ENCODE data around the gene MAP7D2. TPM values are rescaled to one million over a fixed set of nuclear protein-coding genes. Genes with fewer than 3 reads are reported as not detected.

Gene MAP7D2
- total and polyA plus RNA-seq, 2 of the 13 experiments (the other 11 are each of a cell fraction or from before 2014, with no cell fraction given): 9.6 to 10.5 TPM

DNA sequence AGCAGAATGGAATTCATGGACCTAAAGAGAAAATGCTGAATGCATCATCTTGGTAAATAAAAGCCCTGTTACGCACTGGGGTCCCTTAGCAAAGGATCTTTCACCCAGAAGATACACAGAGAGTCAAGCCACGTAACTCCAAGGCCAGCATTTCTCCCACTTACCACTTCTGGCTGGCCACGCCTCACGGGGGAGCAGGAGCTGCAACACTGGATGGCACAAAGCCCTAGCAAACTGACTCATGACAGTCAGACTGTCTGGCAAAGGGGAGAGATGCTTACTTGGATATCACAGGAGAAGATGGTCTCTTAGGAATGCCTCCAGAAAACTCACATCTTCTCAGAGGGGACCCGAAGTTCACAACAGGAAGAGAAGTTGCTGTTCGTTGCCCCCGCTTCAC, 74.5 kb downstream of the MAP7D2 start (continued):
- no peak for TF ChIP-seq ZNF766 (CRISPR knock-in tag; IDR thresholded peaks at IDR 0.05; ENCODE audit: borderline replicate concordance)
- no peak for TF ChIP-seq NCOR1 (IDR thresholded peaks at IDR 0.05; ENCODE audit: borderline replicate concordance, low read length)

DNA sequence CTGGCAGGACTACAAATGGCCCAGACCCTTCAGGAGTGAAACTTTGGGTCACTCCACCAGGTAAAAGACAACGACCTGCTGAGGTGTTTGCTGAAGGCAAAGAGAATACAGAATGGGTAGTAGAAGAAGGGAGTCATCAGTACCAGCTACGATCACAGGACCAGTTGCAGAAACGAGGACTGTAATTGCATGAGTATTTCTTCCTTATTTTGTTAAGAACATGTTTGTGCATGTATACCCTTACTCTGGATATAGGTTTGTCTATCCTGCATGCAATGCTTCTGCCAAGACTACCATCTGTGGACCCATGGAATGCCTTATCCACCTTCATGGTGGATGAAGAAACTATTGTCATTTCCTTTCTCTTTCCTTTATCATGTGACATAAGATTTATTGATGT, 77.7 kb downstream of the MAP7D2 start:
- no peak overlapping the region for H3K9ac ChIP-seq (ENCODE audit: insufficient read depth, low read depth, low read length)
- H3K36me3 ChIP-seq (replicated peaks in 1 of 2; ENCODE audit: control insufficient read depth in 1 of 2, insufficient read depth in 2 of 2, low read length in 2 of 2): peaks cover 0 to 1% of the 10 kb centered on the region in 2 experiments; a peak in 1 of 5 replicates
- H3K4me2 ChIP-seq (ENCODE audit: low read depth, low read length): no peak overlapping the region
- no peak overlapping the region for H3K27ac ChIP-seq (ENCODE audit: extremely low read length, insufficient read depth, low read length)
- TF ChIP-seq SNAPC2 (CRISPR knock-in tag; IDR thresholded peaks at IDR 0.05) (no peak), ZNF839 (CRISPR knock-in tag; IDR thresholded peaks at IDR 0.05; ENCODE audit: borderline replicate concordance) (no peak), CENPX (CRISPR knock-in tag; IDR thresholded peaks at IDR 0.05) (no peak)
- H3K79me2 ChIP-seq (ENCODE audit: insufficient read depth, low read length): no peaks in the 10 kb centered on the region
- intact Hi-C loops (cut with micrococcal nuclease; ENCODE audit: unreplicated experiment) (no loop called here), in situ Hi-C loops (cut with HindIII; ENCODE audit: extremely low pct_ligation_motif_present, low pct_unique_long_range_greater_than_20kb) (no loop called here)
- no peaks in the 10 kb centered on the region for H4K20me1 ChIP-seq (ENCODE audit: insufficient read depth, low read length)
- ATAC-seq (no peak), FAIRE-seq (no peak), DNase-seq (ENCODE audit: low spot score) (no peak)
- POLR2A ChIA-PET: no interaction called here
- no peak overlapping the region for H3K4me3 ChIP-seq (replicated peaks in 1 of 3; ENCODE audit: insufficient read depth in 1 of 3, low read depth in 2 of 3, low read length in 3 of 3)
- 100% methylated on average over 1 of the region's 3 CpGs for WGBS (ENCODE audit: low lambda C conversion rate)
- H3K9me3 ChIP-seq (ENCODE audit: low read length): no peaks in the 10 kb centered on the region
- no peaks in the 10 kb centered on the region for H3K27me3 ChIP-seq (ENCODE audit: control insufficient read depth in 1 of 2, insufficient read depth in 2 of 2, low read length in 2 of 2)
- no peak overlapping the region for H2AFZ ChIP-seq (ENCODE audit: low read length)
- BruUV-seq (replicated peaks): no TSS peak
- H3K4me1 ChIP-seq (ENCODE audit: insufficient read depth, low read length): no peaks in the 10 kb centered on the region
- CTCF ChIA-PET (ENCODE audit: low intra/inter-chr PET ratio, low total read pairs): no interaction called here

DNA sequence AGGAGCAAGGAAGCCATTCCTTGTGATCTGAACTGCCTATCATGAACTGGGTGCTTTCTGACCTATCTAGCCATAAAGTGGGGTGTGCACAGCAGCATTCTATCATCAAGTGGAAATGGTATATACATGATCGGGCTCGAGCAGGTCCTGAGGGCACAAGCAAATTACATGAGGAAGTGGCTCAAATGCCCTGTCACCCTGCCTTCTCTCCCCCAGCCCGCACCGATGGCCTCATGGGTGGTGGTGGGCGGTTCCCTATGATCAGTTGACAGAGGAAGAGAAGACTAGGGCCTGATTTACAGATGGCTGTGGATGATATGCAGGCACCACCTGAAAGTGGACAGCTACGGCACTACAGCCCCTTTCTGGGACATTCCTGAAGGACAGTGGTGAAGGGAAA, 79.5 kb downstream of the MAP7D2 start:
- H3K4me2 ChIP-seq (ENCODE audit: low read depth, low read length): no peak overlapping the region
- H3K79me2 ChIP-seq (ENCODE audit: insufficient read depth, low read length): no peaks in the 10 kb centered on the region
- DNase-seq (ENCODE audit: low spot score): no peak
- H3K36me3 ChIP-seq (replicated peaks in 1 of 2; ENCODE audit: control insufficient read depth in 1 of 2, insufficient read depth in 2 of 2, low read length in 2 of 2): peaks cover 0 to 1% of the 10 kb centered on the region in 2 experiments; a peak in 1 of 5 replicates
- BruUV-seq (replicated peaks): no TSS peak
- no peaks in the 10 kb centered on the region for H4K20me1 ChIP-seq (ENCODE audit: insufficient read depth, low read length)
- H3K27me3 ChIP-seq (ENCODE audit: control insufficient read depth in 1 of 2, insufficient read depth in 2 of 2, low read length in 2 of 2): no peaks in the 10 kb centered on the region
- no peak overlapping the region for H3K27ac ChIP-seq (ENCODE audit: extremely low read length, insufficient read depth, low read length)
- POLR2A ChIA-PET: no interaction called here
- no peak for FAIRE-seq
- CTCF ChIA-PET (ENCODE audit: low intra/inter-chr PET ratio, low total read pairs): no interaction called here
- no peak overlapping the region for H3K9ac ChIP-seq (ENCODE audit: insufficient read depth, low read depth, low read length)
- intact Hi-C loops (cut with micrococcal nuclease; ENCODE audit: unreplicated experiment): no loop called here
- no peak overlapping the region for H2AFZ ChIP-seq (ENCODE audit: low read length)
- no peaks in the 10 kb centered on the region for H3K9me3 ChIP-seq (ENCODE audit: low read length)
- in situ Hi-C loops (cut with HindIII; ENCODE audit: extremely low pct_ligation_motif_present, low pct_unique_long_range_greater_than_20kb): no loop called here
- no peak for ATAC-seq
- no peaks in the 10 kb centered on the region for H3K4me1 ChIP-seq (ENCODE audit: insufficient read depth, low read length)
- 93% methylated on average over 5 of the region's 6 CpGs for WGBS (ENCODE audit: low lambda C conversion rate)
- no peak overlapping the region for H3K4me3 ChIP-seq (replicated peaks in 1 of 3; ENCODE audit: insufficient read depth in 1 of 3, low read depth in 2 of 3, low read length in 3 of 3)
- TF ChIP-seq HDAC1 (CRISPR knock-in tag; IDR thresholded peaks at IDR 0.05) (no peak), ZNF383 (CRISPR knock-in tag; IDR thresholded peaks at IDR 0.05; ENCODE audit: borderline replicate concordance) (no peak), ZNF614 (CRISPR knock-in tag; IDR thresholded peaks at IDR 0.05; ENCODE audit: borderline replicate concordance) (no peak), ZNF775 (CRISPR knock-in tag; IDR thresholded peaks at IDR 0.05; ENCODE audit: borderline replicate concordance) (no peak), REL (CRISPR knock-in tag; conservative IDR thresholded peaks at IDR 0.05) (no peak), KMT2B (CRISPR knock-in tag; IDR thresholded peaks at IDR 0.05) (no peak), ZKSCAN5 (CRISPR knock-in tag; IDR thresholded peaks at IDR 0.05) (no peak)
- TF ChIP-seq, protein P1, sequence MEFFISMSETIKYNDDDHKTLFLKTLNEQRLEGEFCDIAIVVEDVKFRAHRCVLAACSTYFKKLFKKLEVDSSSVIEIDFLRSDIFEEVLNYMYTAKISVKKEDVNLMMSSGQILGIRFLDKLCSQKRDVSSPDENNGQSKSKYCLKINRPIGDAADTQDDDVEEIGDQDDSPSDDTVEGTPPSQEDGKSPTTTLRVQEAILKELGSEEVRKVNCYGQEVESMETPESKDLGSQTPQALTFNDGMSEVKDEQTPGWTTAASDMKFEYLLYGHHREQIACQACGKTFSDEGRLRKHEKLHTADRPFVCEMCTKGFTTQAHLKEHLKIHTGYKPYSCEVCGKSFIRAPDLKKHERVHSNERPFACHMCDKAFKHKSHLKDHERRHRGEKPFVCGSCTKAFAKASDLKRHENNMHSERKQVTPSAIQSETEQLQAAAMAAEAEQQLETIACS (CRISPR knock-in tag; IDR thresholded peaks at IDR 0.05): no peak
- TF ChIP-seq, protein P2, sequence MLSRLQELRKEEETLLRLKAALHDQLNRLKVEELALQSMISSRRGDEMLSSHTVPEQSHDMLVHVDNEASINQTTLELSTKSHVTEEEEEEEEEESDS (CRISPR knock-in tag; IDR thresholded peaks at IDR 0.05; ENCODE audit: borderline replicate concordance): no peak

Measured in HepG2 (cell line).